Posterior cingulate gyrus (tissue), 11 donors: ENCODE data around the gene HMGB3.
A peak's percentile ranks its signal among the peaks of the same experiment; 100 is the strongest.
"Not testable (repeated sequence)": the region's sequence is repeated elsewhere in the genome, so short reads cannot be mapped to it uniquely, and the experiment has no call there.

Experiments
- DNase-seq, 10 donors: peaks; one replicate each; pipeline versions ENCODE4 v3.0.0 to v3.0.0-alpha.2; 2020 to 2021; ENCODE audit warnings: mixed read lengths in 3 of 10
- intact Hi-C: fragments of 100-400 bp; cut with DNase I; formaldehyde crosslinking; loops from one replicate; pipeline ENCODE4 v1.15.1; 2023

HMGB3 gene

DNA sequence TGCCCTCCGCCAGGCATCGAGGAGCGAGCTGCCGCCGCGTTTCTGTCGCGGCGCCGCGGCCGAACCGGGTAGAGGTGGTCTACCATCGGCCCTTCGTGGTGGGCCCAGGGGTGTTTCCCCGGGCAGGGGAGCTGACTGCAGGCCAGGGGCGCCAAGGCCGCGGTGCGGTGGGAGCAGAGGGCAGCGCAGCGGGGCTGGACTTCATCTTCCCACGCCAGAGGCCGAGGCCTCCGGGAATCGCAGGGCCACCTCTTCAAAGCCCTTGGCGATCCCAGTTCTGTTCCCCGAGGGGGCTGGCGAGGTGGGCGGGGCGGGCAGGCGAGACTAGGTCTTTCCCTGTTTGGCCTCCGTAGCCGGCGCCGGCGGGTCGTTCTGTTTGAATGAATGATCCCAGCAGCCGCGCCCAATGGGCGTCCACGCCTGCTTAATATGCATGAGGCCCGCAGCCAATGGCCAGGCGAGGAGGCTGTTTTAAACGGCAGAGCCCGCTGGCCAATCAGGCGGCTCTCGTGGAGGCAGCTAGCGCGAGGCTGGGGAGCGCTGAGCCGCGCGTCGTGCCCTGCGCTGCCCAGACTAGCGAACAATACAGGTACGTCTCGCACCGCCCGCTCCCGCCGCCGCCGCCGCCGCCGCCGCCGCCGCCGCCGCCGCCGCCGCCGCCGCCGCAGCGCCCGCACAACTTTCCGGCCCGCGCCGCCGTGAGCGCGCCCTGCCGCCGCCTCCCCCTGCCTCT, at the start of gene HMGB3:
Gene HMGB3 (plus strand): TSS at position 548 of the 733 bp plus-strand sequence. CDS start 2,265 bp downstream, outside the sequence.
- intact Hi-C loops, result loop anchor here (10.0 kb wide), 1 partner anchor 88 kb away; the partner anchor contains the start of gene CD99L2
- DNase-seq, result peak; percentile 57 to 97 (median 82)

DNA sequence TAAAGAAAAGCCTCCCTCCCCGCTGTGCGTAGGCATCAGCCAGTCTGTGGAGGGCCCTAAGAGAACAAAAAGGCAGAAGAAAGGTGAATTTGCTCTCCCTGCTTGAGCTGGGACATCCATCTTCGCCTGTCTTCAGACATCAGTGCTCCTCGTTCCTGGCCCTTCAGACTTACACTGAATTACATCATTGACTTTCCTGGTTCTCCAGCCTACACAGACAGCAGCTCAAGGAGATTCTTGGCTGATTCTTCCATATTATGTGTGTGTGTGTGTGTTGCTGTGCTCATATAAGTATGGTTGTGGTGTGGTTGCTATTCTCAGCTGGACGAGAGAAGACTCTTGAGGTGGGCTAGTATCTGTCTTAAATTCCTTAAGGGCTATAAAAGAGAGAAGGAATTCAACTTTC, 49.2 kb upstream of the HMGB3 start:
- DNase-seq, result peak in 1 of 10 donors; percentile 5
- intact Hi-C loops, result no loop called here

DNA sequence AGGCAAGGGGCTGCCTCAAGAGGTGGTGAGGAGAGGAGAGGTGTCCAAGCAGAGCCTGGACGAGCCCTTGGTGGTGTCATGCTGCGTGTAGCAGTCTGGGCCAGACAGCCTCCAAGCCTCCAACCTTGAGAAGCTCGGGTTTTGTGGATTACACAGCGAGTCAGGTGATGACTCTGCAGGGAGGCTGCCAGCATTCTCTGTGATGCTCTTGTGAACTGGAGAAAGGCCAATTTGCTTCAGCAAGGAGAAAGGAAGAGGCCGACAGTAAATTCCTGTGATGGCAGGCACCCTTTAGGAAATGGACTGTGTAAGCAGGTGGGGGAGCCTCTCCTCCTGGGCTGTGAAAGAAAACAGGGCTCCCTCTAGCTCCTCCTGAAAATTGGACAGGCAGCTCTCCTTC, 48.7 kb upstream of the HMGB3 start:
- intact Hi-C loops, result no loop called here
- peak in 2 of 10 donors; percentile 1 to 77 for DNase-seq

DNA sequence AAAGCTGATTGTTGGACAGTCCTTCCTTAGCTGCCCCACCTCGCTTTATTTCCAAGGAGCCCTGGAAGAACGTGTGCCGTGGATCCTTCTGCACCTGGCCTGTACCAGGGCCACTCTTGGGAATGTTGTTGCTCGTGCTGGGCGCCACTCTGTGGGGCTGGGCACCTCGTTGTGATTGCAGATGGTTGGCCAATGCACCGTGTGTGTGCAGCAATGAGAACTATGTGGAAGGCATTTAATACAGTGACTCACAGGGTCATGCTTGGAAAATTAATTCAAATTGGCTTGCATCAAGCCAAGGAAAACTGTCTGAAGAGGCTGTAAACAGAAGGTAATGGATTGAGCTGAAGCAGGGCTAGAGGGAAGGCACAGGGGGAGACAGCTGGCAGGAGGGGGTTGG, 47.7 kb upstream of the HMGB3 start:
- intact Hi-C loops, result no loop called here
- peak in 1 of 10 donors; percentile 45 for DNase-seq

DNA sequence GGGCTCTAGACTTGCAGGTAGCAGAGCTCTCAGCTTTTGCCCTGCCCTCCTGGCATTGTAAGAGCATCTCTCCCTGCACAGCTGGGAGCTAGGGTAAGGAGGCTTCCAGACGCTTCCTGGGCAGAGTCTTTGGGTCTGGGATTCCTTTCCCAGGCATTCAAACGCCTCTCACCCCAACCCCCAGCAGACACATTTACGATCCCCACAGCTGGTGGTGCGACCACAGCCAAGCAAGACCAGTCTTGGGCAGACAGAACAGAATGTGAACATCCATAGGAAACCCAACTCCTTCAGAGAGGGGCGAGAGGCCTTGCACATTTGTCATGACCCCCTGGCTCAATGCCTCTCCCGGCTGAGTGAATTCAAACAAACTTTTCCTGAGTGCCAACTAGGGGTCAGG, 46.6 kb upstream of the HMGB3 start:
- DNase-seq, result peak in 1 of 10 donors; percentile 48
- intact Hi-C loops, result no loop called here

DNA sequence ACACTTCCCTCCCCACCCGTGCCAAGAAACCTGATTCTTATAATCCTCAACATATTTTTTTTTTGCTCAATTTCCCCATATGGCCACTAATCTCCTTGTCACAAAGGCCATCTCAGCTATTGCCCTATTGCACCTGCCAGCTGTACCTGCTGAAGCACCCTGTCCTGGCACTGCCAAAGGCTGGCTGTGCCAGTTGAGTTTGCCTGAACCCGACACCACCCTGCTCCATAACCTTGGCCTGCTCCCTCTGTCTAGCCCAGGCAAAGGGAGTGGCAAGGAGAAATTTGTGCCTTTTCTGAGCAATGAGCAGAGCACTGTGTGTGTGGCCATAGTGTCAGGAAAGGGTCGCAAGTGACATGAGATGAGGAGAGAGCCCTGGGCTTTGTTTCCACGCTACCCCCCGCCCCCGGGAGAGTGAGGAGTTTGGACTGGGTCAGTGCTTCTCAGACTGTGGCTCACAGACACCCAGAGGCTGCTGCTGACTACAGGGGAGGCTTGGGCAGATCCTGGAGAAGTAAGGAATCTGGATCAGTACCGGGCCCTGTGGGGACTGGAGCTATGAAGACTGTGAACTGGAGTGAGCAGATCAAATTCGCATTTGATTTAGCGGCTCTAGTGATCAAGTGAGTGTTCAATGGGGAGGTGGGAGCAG, 42.2 kb upstream of the HMGB3 start:
- intact Hi-C loops, result no loop called here
- no peak for DNase-seq

DNA sequence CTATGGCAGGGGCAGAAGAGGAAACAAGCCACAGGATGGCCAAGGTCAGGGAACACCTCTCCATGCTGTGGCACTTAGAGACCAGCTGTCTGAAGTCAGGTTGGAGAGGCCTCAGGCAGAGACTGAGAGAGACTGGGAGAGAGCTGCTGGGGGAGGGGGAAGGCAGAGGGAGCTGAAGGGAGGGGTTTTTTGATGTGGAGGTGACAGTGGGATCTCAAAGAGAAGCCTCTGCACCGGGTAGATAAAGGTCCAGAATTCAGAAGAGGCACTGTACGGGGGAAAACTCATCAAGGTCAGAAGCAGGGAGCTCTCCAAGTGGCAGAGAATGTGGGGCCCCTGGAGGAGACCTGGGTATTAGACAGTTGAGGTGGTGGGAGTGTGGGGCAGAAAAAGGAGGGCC, 41.6 kb upstream of the HMGB3 start:
- no peak for DNase-seq
- intact Hi-C loops, result no loop called here

DNA sequence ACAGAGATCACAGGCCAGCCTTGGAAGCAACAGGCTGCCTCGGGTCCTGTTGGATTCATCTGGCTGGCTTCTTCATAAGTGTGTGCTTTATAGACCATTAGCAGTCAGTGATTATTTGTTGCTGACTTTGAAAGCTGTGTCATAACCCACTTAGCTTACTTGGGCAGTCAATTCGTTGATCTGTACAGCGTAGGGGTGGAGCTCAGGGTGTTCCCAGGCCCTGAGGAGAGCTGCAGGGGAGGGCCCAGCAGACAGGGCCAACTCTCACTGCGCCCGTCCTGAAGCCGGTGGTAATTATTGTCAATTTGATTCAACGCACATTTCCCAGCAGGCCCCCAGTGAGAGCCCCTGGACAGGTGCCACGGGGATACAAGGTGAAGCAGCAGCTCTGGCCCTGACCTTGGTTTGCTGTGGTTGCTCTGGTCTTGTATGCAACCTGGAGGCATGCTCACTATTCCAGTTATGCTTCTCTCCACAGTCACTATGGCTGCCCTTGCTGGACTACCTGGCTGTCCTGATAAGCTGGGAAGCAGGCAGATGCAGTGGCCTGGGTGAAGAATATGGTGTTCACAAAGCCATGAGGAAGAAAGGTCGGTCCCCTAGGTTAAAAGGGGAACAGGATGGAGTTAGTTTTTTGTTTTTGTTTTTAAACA, 40.1 kb upstream of the HMGB3 start:
- intact Hi-C loops, result no loop called here
- DNase-seq, result no peak

DNA sequence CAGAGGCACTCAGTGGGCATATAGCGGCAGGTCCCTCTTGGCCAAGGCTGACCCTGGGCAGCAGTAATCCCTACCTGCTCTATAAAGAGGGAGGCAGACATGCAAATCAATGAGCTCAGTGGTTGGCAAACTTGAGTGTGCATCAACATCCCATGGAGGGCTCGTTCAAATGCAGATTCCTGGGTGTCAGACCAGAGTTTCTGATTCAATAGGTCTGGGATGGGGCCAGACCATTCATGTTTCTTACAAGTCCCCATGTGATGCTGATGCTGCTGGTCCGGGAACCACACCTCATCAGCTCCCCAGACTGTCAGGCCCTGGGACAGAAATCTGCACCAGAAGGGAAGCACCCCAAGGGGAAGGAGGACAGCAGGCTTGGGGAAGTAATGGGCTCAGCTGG, 38.9 kb upstream of the HMGB3 start:
- intact Hi-C loops, result no loop called here
- no peak for DNase-seq

DNA sequence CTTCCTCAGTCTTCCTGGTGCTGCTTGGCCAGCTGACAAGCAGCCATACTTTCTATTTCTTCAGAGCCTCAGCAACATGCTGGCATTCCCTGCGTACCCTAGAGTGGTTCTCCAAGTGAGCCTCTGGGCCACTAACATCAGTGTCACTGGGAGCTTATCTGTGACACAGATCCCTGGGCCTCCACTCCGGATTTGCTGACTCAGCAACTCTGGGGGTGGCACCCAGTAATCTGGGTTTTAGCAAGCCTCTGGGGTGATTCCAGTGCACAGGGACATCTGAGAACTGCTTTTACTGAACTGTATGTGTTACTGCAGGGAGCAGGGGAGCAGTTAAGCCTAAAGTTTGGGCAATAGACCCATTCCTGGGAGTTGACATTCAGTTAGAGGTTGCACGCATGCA, 28.2 kb upstream of the HMGB3 start:
- DNase-seq, result no peak
- intact Hi-C loops, result no loop called here

DNA sequence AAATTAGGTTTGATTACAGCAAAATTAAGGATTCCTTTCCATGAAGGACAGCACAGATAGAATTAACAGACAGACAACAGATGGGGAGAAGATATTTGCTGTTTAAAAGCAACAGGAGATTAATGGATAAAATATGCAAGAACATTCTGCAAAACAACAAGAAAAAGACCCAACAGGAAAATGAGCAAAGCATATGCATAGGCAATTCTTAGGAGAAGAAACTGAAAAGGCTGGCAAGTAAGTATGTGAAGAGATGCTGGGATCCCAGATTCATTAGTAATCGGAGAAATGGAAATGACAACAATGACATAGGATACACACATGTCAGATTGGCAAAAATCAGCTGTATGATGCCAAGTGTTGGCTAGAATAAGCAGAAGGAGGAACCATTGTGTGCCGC, 27.5 kb upstream of the HMGB3 start:
- no peak for DNase-seq
- intact Hi-C loops, result no loop called here

DNA sequence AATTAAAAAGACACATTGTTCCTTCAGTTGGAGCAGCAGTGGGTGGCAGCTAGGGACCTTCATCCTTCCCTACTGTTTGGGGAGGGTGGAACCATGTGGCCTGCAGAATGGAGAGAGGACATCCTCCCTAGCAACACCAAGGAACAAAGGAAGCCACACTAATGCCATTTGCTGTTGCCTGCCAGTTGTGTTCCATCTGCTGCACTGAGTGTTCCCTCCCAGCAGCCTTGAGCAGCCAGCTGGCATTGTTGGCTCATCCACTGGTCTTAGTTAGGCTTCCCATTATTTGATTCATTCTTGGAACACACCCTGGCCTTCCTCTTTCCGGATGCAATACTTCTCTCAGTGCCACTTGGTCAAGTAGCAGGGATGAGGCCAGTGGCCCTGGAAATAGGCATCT, 25.0 kb upstream of the HMGB3 start:
- intact Hi-C loops, result no loop called here
- peak in 6 of 10 donors; percentile 21 to 87 (median 26) for DNase-seq

DNA sequence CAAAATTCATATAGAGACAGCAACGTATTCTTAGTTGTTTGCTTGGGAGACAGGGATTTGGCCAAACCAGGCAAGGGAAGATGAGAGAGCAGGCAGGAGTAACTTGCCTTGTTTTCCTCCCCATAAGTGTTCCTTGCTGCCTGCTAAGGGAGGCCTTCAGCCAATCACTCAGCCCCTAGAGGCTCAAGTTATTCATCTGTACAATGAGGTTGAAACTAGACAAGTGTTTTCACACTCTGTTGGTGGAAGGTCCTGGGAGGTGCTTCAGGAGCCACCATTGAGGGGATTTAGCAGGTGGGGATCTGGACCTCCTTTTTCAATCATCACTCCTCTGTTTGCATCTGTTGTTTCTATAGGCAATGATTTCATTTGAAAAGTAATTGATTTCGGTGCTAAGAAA, 23.6 kb upstream of the HMGB3 start:
- DNase-seq, result no peak
- intact Hi-C loops, result no loop called here

DNA sequence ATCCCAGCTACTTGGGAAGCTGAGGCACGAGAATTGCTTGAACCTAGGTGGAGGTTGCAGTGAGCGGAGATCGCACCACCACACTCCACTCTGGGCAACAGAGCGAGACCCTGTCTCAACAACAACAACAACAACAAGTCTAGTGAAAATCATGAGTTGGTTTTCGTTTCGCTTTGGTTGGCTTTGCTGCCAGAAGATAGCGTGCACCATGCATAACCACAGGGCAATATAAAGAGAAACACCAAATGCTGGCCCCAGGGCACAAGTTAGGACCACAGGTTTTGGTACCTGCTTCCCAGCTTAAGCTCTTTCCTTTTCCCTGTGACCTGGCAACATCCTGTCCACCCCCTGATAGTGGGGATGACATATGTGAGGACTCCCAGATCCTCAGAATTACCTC, 21.5 kb upstream of the HMGB3 start:
- intact Hi-C loops, result no loop called here
- no peak for DNase-seq

DNA sequence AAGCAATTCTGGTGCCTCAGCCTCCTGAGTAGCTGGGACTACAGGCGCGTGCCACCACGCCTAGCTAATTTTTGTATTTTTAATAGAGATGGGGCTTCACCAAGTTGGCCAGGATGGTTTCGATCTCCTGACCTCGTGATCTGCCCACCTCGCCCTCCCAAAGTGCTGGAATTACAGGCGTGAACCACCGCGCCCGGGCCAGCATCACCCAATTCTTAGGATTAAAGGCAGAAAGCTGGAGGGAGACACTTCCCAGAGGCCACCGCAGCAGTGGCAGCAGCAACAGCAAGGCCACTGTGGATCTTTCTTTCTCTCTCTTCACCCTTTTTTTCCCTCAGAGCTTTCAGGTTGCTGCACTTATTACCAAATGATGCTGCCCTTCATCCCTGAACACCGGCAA, 18.7 kb upstream of the HMGB3 start:
- intact Hi-C loops, result not testable (repeated sequence)
- DNase-seq, result peak in 1 of 10 donors; percentile 52

DNA sequence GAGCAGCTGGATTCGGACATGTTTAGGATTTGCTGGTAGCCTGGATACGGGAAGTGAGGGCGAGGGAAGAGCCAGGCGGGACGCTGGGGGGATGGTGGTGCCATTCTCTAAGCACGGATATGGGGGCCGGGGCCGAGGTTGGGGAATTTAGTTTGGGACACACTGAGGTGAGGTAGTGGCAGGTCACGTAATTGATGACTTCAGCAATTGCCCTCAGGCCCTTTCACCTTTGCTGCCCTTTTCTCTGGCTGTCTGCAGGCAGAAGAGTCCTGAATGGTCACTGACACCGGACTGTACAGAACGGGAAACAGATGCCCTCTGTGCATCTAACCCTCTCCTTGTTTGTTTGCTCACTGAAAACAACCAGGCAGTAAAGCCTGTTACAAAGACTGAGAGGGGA, 16.9 kb upstream of the HMGB3 start:
- peak in 1 of 10 donors; percentile 59 for DNase-seq
- intact Hi-C loops, result no loop called here

DNA sequence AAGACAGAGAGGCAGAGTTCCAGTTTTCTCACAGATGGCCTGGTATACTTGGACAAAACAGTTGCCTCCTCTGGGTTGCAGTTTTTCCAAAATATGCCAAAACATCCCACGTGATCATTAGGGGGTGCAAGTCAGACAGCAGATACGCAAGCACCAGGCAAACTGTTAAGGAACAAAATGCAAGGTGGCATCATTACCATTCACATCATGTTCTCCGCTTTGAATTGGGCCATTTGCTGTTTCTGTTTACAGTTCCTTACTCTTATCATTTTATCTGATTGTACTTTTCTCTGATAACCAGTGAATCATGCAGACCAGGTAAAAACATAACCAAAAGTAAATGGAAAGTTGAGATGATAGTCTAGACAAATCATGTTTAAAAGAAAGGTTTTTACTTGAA, 16.4 kb upstream of the HMGB3 start:
- DNase-seq, result peak in 1 of 10 donors; percentile 25
- intact Hi-C loops, result no loop called here

DNA sequence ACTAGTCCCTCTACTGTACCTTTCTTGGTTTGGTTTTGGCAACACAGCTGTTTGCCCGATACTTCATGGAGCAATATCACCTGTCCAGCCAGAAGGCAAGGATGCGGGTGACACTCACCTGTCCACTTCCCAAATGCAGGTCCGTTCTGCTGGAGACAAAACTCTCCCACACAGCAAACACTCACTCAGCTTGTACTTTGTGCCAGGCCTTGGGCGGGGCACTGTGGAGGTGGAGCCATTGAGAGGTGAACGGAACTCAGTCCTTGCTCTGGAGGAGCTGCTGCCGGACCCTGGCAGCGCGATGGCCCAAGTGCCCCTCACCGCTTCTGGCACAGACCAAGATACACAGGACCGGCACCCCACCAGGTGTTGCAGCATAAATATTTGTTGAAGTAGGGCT, 15.3 kb upstream of the HMGB3 start:
- intact Hi-C loops, result no loop called here

DNA sequence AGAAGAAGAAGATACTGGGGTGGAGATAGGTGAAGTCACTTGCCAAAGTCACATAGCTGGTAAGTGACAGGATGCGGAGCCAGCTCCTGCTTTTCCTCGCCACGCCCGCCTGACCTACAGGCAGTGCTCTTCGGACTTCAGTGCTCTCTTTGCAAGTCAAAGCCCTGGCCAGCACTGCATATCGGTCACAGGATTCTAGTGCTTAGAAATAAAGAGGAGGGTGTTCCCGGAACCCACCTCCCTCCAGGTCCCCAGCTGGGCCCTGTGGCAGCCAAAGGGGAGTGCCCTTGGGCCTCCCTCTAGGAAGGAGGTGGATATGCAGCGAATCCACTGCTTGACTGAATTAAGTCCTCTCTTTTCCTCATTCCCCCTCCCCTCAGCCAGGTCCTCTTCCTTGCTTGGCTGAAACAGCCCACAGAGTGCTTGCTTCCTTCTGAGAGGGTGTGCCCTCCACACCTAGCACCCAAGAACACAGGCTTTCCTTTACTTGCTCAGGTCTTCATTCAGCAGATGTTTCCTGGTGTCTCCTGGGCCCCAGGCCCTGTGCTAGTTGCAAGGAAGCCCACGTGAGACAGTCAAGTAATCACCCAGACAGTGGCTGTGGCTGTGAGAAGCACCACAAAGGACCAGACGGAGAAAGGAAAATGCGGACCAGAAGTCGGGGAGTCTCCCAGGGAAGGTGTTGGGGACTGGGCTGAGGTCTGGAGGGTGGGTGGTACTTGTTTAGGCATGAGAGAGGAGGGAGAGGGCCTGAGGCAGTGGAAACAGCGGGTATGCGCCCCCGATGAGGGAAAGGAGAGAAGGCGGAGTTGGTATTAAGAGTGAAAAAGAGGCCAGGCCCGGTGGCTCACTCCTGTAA, 14.0 kb upstream of the HMGB3 start:
- intact Hi-C loops, result no loop called here
- DNase-seq, result peak in 1 of 10 donors; percentile 35

More for the DNA sequence above, 15.3 kb upstream of the HMGB3 start:
- no peak for DNase-seq

DNA sequence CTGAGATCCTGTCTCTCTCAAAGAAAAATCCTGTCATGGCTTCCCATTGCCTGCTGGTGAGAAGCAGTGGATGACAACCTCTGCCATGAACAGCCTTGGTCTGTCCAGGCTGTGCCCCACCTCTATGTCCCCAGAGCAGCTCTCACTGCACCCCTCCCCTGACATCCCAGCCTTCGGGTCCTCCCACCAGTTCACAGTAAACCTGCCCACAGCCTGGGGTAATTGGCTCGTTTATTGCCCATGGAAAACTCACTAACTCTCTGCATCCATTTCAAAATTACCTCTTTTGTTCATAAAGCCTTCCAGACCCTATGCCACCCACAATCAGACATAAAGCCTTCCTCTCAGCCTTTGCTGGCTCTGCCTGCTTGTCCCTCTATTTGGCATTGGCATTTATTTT, 10.7 kb upstream of the HMGB3 start:
- intact Hi-C loops, result no loop called here
- DNase-seq, result peak in 1 of 10 donors; percentile 39
